ENCODE measurements around the gene RIOK1. TPM values are rescaled to one million over a fixed set of nuclear protein-coding genes. Genes with fewer than 3 reads are reported as not detected.

Gene RIOK1
- total RNA-seq: 8.2 and 10.1 TPM in 2 replicates

GRCh38 chr6:7389451-7390225 is at the start of gene RIOK1, which contains the start of gene CAGE1:
Gene RIOK1, plus strand, starts transcription at chr6:7389808. Its CDS starts 195 bp downstream, at chr6:7390003.
Gene CAGE1, minus strand, starts transcription at chr6:7389742. Its CDS starts 2,569 bp downstream, at chr6:7387173.

Other genes with a start within 250 kb of the RIOK1 start
- gene SSR1, start 76.6 kb upstream of the RIOK1 start, total RNA-seq: 43.6 and 136 TPM in 2 replicates
- 0.22 TPM in 1 of 2 replicates, not detected in the other for gene CAGE1, start 66 bp upstream of the RIOK1 start, total RNA-seq
- 135 and 304 TPM in 2 replicates for gene DSP, start 151.9 kb downstream of the RIOK1 start, total RNA-seq
- gene SNRNP48, start 200.4 kb downstream of the RIOK1 start, total RNA-seq: 9.4 and 10.1 TPM in 2 replicates